ENCODE data around the gene STK39.

STK39 gene

DNA sequence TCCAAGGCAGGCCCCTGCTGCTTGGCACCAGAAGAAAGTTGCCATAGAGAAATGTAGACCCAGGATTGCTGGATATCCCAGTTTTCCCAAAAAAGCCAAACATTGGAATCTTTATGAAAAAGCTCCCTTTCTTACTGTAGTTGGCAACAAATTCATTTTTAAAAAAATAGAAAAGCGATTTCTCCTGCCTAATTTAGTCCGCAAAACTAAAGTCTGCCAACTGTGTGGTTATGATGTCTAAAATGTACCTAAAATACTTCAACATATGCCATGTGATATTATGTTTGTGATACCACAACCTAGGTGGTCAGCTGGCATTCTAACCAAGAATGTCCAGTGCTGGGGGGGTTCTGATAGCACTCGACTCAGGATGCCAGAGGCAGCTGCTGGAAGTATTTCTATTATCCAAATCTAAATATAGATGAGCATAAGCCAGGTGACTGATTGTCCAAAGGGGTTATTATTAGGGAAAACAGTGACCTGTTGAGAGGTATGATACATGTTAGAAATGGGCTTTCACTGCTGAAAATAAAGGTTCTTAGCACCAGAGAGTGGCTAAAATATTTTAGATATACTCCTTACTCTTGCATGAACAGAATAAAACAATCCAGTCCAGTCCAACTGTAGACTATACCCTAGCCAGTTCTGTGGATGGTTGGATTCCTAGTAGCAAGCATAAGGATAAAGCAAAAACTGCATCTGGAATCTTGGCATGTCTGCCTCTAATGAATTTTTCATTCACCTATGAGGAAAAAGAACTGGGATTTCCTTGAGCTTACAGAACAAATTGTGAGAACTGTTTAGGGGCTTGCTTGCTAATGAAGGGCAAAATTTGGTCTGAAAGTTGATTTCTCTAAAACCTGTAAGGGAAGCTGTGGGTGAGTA lies 101.7 kb downstream of the STK39 start:
- no peak for TF ChIP-seq ZFX (IDR thresholded peaks at IDR 0.05)
- TF ChIP-seq, protein P1, sequence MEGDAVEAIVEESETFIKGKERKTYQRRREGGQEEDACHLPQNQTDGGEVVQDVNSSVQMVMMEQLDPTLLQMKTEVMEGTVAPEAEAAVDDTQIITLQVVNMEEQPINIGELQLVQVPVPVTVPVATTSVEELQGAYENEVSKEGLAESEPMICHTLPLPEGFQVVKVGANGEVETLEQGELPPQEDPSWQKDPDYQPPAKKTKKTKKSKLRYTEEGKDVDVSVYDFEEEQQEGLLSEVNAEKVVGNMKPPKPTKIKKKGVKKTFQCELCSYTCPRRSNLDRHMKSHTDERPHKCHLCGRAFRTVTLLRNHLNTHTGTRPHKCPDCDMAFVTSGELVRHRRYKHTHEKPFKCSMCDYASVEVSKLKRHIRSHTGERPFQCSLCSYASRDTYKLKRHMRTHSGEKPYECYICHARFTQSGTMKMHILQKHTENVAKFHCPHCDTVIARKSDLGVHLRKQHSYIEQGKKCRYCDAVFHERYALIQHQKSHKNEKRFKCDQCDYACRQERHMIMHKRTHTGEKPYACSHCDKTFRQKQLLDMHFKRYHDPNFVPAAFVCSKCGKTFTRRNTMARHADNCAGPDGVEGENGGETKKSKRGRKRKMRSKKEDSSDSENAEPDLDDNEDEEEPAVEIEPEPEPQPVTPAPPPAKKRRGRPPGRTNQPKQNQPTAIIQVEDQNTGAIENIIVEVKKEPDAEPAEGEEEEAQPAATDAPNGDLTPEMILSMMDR (conservative IDR thresholded peaks at IDR 0.05), result no peak
- H3K27ac ChIP-seq, result no peak overlapping the region

GRCh38 chr2:168145011-168145410 lies 102.4 kb downstream of the STK39 start:
- H3K27ac ChIP-seq, result no peak overlapping the region
- TF ChIP-seq ZFX (IDR thresholded peaks at IDR 0.05), result no peak
- TF ChIP-seq, protein P1 (conservative IDR thresholded peaks at IDR 0.05), result no peak

GRCh38 chr2:168143813-168144212 lies 103.6 kb downstream of the STK39 start:
- H3K27ac ChIP-seq, result no peak overlapping the region
- TF ChIP-seq, protein P1 (conservative IDR thresholded peaks at IDR 0.05), result no peak
- no peak for TF ChIP-seq ZFX (IDR thresholded peaks at IDR 0.05)

- TF ChIP-seq, protein P1 (conservative IDR thresholded peaks at IDR 0.05), result no peak
- no peak for TF ChIP-seq ZFX (IDR thresholded peaks at IDR 0.05)
- no peak overlapping the region for H3K27ac ChIP-seq
These were observed 106.5 kb downstream of the STK39 start for GRCh38 chr2:168140892-168141291.

- H3K27ac ChIP-seq, result no peak overlapping the region
- TF ChIP-seq, protein P1 (conservative IDR thresholded peaks at IDR 0.05), result no peak
- TF ChIP-seq ZFX (IDR thresholded peaks at IDR 0.05), result no peak
These were observed 107.5 kb downstream of the STK39 start for GRCh38 chr2:168139852-168140251.

DNA sequence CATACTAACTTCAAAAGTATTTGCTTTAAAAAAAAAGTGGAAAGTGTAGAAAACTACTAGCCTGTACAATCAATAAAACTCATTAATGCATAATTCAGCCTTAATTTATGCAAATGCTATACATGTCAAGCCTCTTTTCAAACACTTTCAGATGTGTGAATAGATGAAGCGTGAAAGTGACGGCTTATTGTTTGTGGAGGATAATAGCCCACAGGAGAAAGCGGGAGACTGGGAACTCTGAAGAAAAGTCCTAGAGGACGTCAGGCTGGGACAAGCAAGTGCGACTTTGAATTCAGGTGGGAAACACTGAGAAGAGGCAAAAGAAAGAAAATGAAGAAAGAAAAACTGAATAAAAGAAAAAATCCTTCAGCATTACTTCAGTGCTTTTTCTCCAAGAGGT lies 108.5 kb downstream of the STK39 start:
- H3K27ac ChIP-seq, result no peak overlapping the region
- TF ChIP-seq, protein P1 (conservative IDR thresholded peaks at IDR 0.05), result no peak
- no peak for TF ChIP-seq ZFX (IDR thresholded peaks at IDR 0.05)

- TF ChIP-seq, protein P1 (conservative IDR thresholded peaks at IDR 0.05), result no peak
- no peak for TF ChIP-seq ZFX (IDR thresholded peaks at IDR 0.05)
- no peak overlapping the region for H3K27ac ChIP-seq
These were observed 109.0 kb downstream of the STK39 start for GRCh38 chr2:168138374-168138773.

Data from C4-2B (cell line).